Panc1 (cell line): ENCODE results near the gene THBS1. TPM values are rescaled to one million over a fixed set of nuclear protein-coding genes. Genes with fewer than 3 reads are reported as not detected.

Experiments
- ATAC-seq: fragments of 200-7000 bp; cut with Tn5 transposase; 2 replicates; pipeline ENCODE4 v1.9.1; 2020; ENCODE audit warnings: mild to moderate bottlenecking, moderate library complexity
- BruUV-seq: library from RNA; stranded (reverse); fragments of 400-500 nt; replicated peaks from 2 replicates; lab custom pipeline; 2021; lab: Mats Ljungman, UMichigan
- CTCF ChIA-PET: fragments of 300-600 bp; sonication (Branson Sonifier 250); formaldehyde crosslinking; loops from one replicate; lab custom pipeline; 2022; ENCODE audit warnings: antibody characterized with exemption; lab: Charles Lee
- POLR2A ChIA-PET: fragments of 300-600 bp; sonication (Branson Sonifier 250); formaldehyde crosslinking; loops from one replicate; lab custom pipeline; 2022; ENCODE audit warnings: antibody characterized with exemption; lab: Charles Lee
- DNase-seq: peaks from one replicate; pipeline ENCODE4 v3.0.0-alpha.2; 2010; ENCODE audit warnings: low read depth, low spot score
- H3K27ac ChIP-seq: 2 replicates; pipeline ENCODE4 v1.5.1; 2011; ENCODE audit warnings: mild to moderate bottlenecking, low read length, inconsistent platforms
- H3K27me3 ChIP-seq: fragments of 200-500 bp; sonication (Bioruptor generic); 2 replicates; pipeline ENCODE4 v1.6.0; 2014; ENCODE audit warnings: low read length, inconsistent platforms; ENCODE audit not compliant: control insufficient read depth, insufficient read depth
- H3K36me3 ChIP-seq: fragments of 200-500 bp; sonication (Bioruptor generic); 2 replicates; pipeline ENCODE4 v1.5.1; 2014; ENCODE audit warnings: inconsistent platforms, mild to moderate bottlenecking, low read length, moderate library complexity; ENCODE audit not compliant: control insufficient read depth, insufficient read depth
- H3K4me1 ChIP-seq: 2 replicates; pipeline ENCODE4 v1.5.1; 2011; ENCODE audit warnings: inconsistent platforms, mild to moderate bottlenecking, low read length, moderate library complexity; ENCODE audit not compliant: control insufficient read depth, insufficient read depth
- H3K4me3 ChIP-seq, 2 experiments: 2 replicates each; pipeline ENCODE4 v1.5.1; 2011 to 2012; ENCODE audit warnings: low read depth in 2 of 2, low read length in 2 of 2, mild to moderate bottlenecking in 2 of 2, inconsistent platforms in 1 of 2, moderate library complexity in 1 of 2
- H3K9me3 ChIP-seq: fragments of 200-500 bp; sonication (Bioruptor generic); 2 replicates; pipeline ENCODE4 v1.5.1; 2014; ENCODE audit warnings: low read depth, mild to moderate bottlenecking, inconsistent platforms, low read length, moderate library complexity; ENCODE audit not compliant: control insufficient read depth, insufficient read depth
- POLR2AphosphoS5 ChIP-seq: IDR thresholded peaks from 2 replicates; pipeline ENCODE4 v1.6.1; 2012; ENCODE audit warnings: mild to moderate bottlenecking, low read depth, low read length, moderate library complexity
- SIN3A ChIP-seq: IDR thresholded peaks from 2 replicates; pipeline ENCODE4 v1.6.1; 2012; ENCODE audit warnings: low read depth, mild to moderate bottlenecking, low read length, moderate library complexity, borderline replicate concordance; ENCODE audit not compliant: insufficient read depth
- TCF7L2 ChIP-seq: IDR thresholded peaks from 2 replicates; pipeline ENCODE4 v1.6.1; 2011; ENCODE audit warnings: mild to moderate bottlenecking, low read depth, low read length, inconsistent platforms
- in situ Hi-C: cut with HindIII; loops from 2 replicates; pipeline ENCODE4 v1.10.0; 2016; ENCODE audit warnings: low sequenced_read_pairs, low pct_unique_long_range_greater_than_20kb
- intact Hi-C: fragments of 100-400 bp; cut with micrococcal nuclease; formaldehyde crosslinking; loops from one replicate; pipeline ENCODE4 v1.10.0; 2022; ENCODE audit not compliant: unreplicated experiment
- total RNA-seq: library from RNA; stranded (reverse); gene quantifications from one replicate; pipeline ENCODE4 v1.2.1, GENCODE V29; 2021; ENCODE audit not compliant: unreplicated experiment
- TF ChIP-seq, protein P1 (sequence below), 2 experiments: IDR thresholded peaks; 2 replicates each; pipeline ENCODE4 v1.6.1; 2011 to 2012; ENCODE audit warnings: low read depth in 2 of 2, control low read depth in 1 of 2, low read length in 1 of 2, mild to moderate bottlenecking in 1 of 2, moderate library complexity in 1 of 2; ENCODE audit not compliant: insufficient read depth in 1 of 2
- TF ChIP-seq, protein P2 (sequence below): fragments of 450-650 bp; IDR thresholded peaks from 2 replicates; pipeline ENCODE4 v1.5.1; 2017; ENCODE audit warnings: mild to moderate bottlenecking

Gene THBS1
- total RNA-seq, 1 experiment from 2014 or later = 61.9 TPM

DNA sequence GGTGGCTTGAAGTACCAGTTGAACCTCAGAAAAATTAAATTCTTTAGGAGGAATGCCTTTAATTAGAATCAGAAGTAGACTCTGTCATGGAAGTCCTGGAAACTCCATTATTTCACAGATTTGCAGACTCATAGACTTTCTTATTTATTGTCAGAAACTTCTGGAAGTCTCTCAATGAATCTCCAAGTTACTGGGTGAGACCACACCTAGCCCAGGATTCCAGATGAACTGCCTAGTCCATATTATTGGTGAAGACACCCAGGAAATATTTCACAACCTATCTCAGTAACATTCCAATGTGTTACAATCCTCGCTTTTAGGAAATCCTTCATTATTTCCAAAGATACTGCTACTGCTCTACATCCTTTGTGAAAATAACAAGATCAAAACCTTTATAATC is 6.5 kb upstream of the THBS1 start:
- ChIA-PET POLR2A (no interaction called here), CTCF (no interaction called here)
- ATAC-seq (no peak), DNase-seq (no peak)
- no peak overlapping the region for H3K4me3 ChIP-seq
- no peaks in the 10 kb centered on the region for H3K36me3 ChIP-seq
- H3K9me3 ChIP-seq = no peaks in the 10 kb centered on the region
- H3K4me1 ChIP-seq = no peaks in the 10 kb centered on the region
- intact Hi-C loops = no loop called here
- BruUV-seq = no TSS peak
- in situ Hi-C loops = no loop called here
- TF ChIP-seq, protein P1, sequence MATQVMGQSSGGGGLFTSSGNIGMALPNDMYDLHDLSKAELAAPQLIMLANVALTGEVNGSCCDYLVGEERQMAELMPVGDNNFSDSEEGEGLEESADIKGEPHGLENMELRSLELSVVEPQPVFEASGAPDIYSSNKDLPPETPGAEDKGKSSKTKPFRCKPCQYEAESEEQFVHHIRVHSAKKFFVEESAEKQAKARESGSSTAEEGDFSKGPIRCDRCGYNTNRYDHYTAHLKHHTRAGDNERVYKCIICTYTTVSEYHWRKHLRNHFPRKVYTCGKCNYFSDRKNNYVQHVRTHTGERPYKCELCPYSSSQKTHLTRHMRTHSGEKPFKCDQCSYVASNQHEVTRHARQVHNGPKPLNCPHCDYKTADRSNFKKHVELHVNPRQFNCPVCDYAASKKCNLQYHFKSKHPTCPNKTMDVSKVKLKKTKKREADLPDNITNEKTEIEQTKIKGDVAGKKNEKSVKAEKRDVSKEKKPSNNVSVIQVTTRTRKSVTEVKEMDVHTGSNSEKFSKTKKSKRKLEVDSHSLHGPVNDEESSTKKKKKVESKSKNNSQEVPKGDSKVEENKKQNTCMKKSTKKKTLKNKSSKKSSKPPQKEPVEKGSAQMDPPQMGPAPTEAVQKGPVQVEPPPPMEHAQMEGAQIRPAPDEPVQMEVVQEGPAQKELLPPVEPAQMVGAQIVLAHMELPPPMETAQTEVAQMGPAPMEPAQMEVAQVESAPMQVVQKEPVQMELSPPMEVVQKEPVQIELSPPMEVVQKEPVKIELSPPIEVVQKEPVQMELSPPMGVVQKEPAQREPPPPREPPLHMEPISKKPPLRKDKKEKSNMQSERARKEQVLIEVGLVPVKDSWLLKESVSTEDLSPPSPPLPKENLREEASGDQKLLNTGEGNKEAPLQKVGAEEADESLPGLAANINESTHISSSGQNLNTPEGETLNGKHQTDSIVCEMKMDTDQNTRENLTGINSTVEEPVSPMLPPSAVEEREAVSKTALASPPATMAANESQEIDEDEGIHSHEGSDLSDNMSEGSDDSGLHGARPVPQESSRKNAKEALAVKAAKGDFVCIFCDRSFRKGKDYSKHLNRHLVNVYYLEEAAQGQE (IDR thresholded peaks at IDR 0.05; ENCODE audit: insufficient read depth in 1 of 2, low read depth in 2 of 2, low read length in 1 of 2) = no peak
- TF ChIP-seq, protein P2, sequence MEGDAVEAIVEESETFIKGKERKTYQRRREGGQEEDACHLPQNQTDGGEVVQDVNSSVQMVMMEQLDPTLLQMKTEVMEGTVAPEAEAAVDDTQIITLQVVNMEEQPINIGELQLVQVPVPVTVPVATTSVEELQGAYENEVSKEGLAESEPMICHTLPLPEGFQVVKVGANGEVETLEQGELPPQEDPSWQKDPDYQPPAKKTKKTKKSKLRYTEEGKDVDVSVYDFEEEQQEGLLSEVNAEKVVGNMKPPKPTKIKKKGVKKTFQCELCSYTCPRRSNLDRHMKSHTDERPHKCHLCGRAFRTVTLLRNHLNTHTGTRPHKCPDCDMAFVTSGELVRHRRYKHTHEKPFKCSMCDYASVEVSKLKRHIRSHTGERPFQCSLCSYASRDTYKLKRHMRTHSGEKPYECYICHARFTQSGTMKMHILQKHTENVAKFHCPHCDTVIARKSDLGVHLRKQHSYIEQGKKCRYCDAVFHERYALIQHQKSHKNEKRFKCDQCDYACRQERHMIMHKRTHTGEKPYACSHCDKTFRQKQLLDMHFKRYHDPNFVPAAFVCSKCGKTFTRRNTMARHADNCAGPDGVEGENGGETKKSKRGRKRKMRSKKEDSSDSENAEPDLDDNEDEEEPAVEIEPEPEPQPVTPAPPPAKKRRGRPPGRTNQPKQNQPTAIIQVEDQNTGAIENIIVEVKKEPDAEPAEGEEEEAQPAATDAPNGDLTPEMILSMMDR = no peak
- no peak for TF ChIP-seq SIN3A
- no peak for TF ChIP-seq TCF7L2
- TF ChIP-seq POLR2AphosphoS5 = no peak
- H3K27ac ChIP-seq = no peak overlapping the region
- peaks cover 2% of the 10 kb centered on the region for H3K27me3 ChIP-seq

DNA sequence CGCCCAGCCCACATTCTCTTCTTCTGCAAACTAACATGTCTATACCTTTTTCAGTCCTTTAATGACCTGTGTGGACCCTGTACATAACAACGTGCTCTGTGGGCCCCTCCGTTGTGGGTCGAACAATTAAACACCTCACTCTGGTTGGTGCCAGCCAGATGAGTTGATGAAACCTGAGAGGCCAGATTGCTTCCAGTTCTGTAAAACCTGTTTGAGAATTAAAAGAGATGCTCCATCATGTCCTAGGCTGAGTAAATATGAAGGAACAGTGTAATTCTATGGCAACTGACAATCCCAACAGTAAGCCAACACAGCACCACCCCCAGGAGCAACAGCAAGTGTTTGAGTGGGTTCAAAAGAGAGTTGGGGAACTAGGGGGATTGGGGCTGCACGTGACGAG is 5.7 kb upstream of the THBS1 start:
- intact Hi-C loops (no loop called here), in situ Hi-C loops (no loop called here)
- ATAC-seq (no peak), DNase-seq (no peak)
- CTCF ChIA-PET = no interaction called here
- BruUV-seq = no TSS peak
- H3K36me3 ChIP-seq = no peaks in the 10 kb centered on the region
- POLR2A ChIA-PET = no interaction called here
- H3K4me3 ChIP-seq = no peak overlapping the region
- TF ChIP-seq SIN3A (no peak), TCF7L2 (no peak), POLR2AphosphoS5 (no peak)
- TF ChIP-seq, protein P2 = no peak
- TF ChIP-seq, protein P1 (IDR thresholded peaks at IDR 0.05; ENCODE audit: insufficient read depth in 1 of 2, low read depth in 2 of 2, low read length in 1 of 2) = no peak
- no peak overlapping the region for H3K27ac ChIP-seq
- no peaks in the 10 kb centered on the region for H3K9me3 ChIP-seq
- H3K4me1 ChIP-seq = no peaks in the 10 kb centered on the region
- H3K27me3 ChIP-seq = peaks cover 2% of the 10 kb centered on the region
